Body of pancreas (tissue), 4 donors: ENCODE data around the gene C17orf78. TPM values are rescaled to one million over a fixed set of nuclear protein-coding genes. Genes with fewer than 3 reads are reported as not detected.

Source experiments
- ATAC-seq: fragments of 150-250 bp; one replicate; pipeline ENCODE4 v1.9.1; 2016
- DNase-seq, 4 donors: peaks; one replicate each; pipeline ENCODE4 v3.0.0-alpha.2; 2019
- H3K27ac ChIP-seq, 4 donors: fragments of 200-600 bp; sonication (generic); 1 replicate in 3 of 4; 2 replicates in 1 of 4; pipeline versions ENCODE4 v1.5.1 to v1.6.1; 2016 to 2019; ENCODE audit warnings: mild to moderate bottlenecking in 1 of 4, mixed read lengths in 1 of 4, moderate library complexity in 1 of 4
- H3K27me3 ChIP-seq, 2 donors: fragments of 200-600 bp; sonication (generic); one replicate each; pipeline ENCODE4 v1.6.0; 2016; ENCODE audit warnings: mild to moderate bottlenecking in 1 of 2
- H3K36me3 ChIP-seq, 2 donors: fragments of 200-600 bp; sonication (generic); replicated peaks in 1 of 2; 2 replicates each; pipeline ENCODE4 v1.5.1; 2016; ENCODE audit warnings: low read depth in 2 of 2; ENCODE audit not compliant: insufficient read depth in 1 of 2
- H3K4me1 ChIP-seq: fragments of 200-600 bp; sonication (generic); one replicate; pipeline ENCODE4 v1.6.0; 2016
- H3K4me3 ChIP-seq, 2 donors: fragments of 200-600 bp; sonication (generic); 1 replicate in 1 of 2; 2 replicates in 1 of 2; pipeline ENCODE4 v1.5.1; 2016 to 2019
- H3K9me3 ChIP-seq, 3 donors: fragments of 200-600 bp; sonication (generic); 1 replicate in 2 of 3; 2 replicates in 1 of 3; pipeline ENCODE4 v1.5.1; 2016
- CTCF ChIP-seq, 7 experiments: fragments of 450-650 bp in 4 of 7; fragments of 200-600 bp in 3 of 7; sonication (generic) in 3 of 7; IDR thresholded peaks; one replicate each; pipeline ENCODE4 v1.5.1; 2016 to 2019; ENCODE audit warnings: antibody characterized with exemption in 7 of 7
- POLR2A ChIP-seq, 3 donors: fragments of 450-650 bp; IDR thresholded peaks; one replicate each; pipeline ENCODE4 v1.6.1; 2016; ENCODE audit warnings: antibody characterized with exemption in 3 of 3, mild to moderate bottlenecking in 2 of 3
- WGBS, 2 donors: methylation state at CpG; one replicate each; pipeline ENCODE4 v1.1.5; 2017; 5-methylcytosine and 5-hydroxymethylcytosine counted together
- intact Hi-C: fragments of 100-400 bp; cut with DNase I; formaldehyde crosslinking; loops from one replicate; pipeline ENCODE4 v1.15.1; 2023
- total RNA-seq, 2 donors: library from RNA; depleted of rRNA; stranded (reverse); fragments of >200 nt; gene quantifications; one replicate each; pipeline ENCODE4 v1.1.0, GENCODE V29; 2016

C17orf78 gene
- not detected for total RNA-seq

GRCh38 chr17:37375706-37376105, at the start of gene C17orf78:
Gene C17orf78, plus strand, starts transcription at chr17:37375985. Its CDS starts 108 bp downstream, at chr17:37376093.
- intact Hi-C loops, result no loop called here
- TF ChIP-seq CTCF (IDR thresholded peaks at IDR 0.05) (no peak), POLR2A (IDR thresholded peaks at IDR 0.05) (no peak)
- H3K36me3 ChIP-seq, result no peaks in the 10 kb centered on the region

GRCh38 chr17:37327341-37328090, 48.3 kb upstream of the C17orf78 start:
- H3K9me3 ChIP-seq, result no peaks in the 10 kb centered on the region
- H3K4me1 ChIP-seq, result no peaks in the 10 kb centered on the region
- intact Hi-C loops, result no loop called here
- H3K36me3 ChIP-seq, result peaks cover 0 to 2% of the 10 kb centered on the region in 2 donors
- no peak overlapping the region for H3K27ac ChIP-seq
- H3K27me3 ChIP-seq, result no peaks in the 10 kb centered on the region
- WGBS, 2 donors, result 70 to 79% methylated on average over 5 of the region's 5 CpGs
- TF ChIP-seq POLR2A (IDR thresholded peaks at IDR 0.05) (no peak), CTCF (IDR thresholded peaks at IDR 0.05) (no peak)
- ATAC-seq (no peak), DNase-seq (no peak)
- no peak overlapping the region for H3K4me3 ChIP-seq

More at GRCh38 chr17:37375706-37376105, at the start of gene C17orf78:
- ATAC-seq (no peak), DNase-seq (no peak)
- WGBS, 2 donors, result 70 to 80% methylated on average over 7 of the region's 7 CpGs
- Histone ChIP-seq H3K27ac (no peak within 1 kb of the TSS), H3K27me3 (no peaks in the 10 kb centered on the region), H3K4me1 (no peaks in the 10 kb centered on the region), H3K9me3 (no peaks in the 10 kb centered on the region), H3K4me3 (no peak within 1 kb of the TSS)

DNA sequence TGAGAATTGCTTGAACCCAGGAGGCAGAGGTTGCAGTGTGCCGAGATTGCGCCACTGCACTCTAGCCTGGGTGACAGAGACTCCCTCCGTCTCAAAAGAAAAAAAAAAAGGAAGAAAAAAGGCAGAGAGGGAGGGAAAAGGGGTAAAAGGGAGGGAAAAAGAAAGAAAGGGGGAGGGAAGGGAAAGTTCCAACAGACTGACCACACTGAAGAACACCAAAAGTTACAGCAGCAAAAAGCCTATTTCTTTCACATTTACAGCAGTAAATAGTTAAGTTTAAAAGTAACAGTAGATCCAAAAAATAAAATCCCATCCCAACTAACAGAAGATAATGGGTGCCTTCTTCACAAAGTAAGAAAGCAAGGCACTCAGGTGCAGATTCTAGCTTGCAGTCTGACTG, 36.9 kb upstream of the C17orf78 start:
- intact Hi-C loops, result no loop called here
- DNase-seq, result no peak
- TF ChIP-seq CTCF (IDR thresholded peaks at IDR 0.05) (no peak), POLR2A (IDR thresholded peaks at IDR 0.05) (no peak)
- H3K4me3 ChIP-seq, result no peak overlapping the region
- no peak overlapping the region for H3K27ac ChIP-seq
- H3K27me3 ChIP-seq, result no peaks in the 10 kb centered on the region
- H3K9me3 ChIP-seq, result no peaks in the 10 kb centered on the region
- H3K36me3 ChIP-seq, result no peaks in the 10 kb centered on the region
- 76 to 93% methylated on average over 3 of the region's 3 CpGs for WGBS, 2 donors
- H3K4me1 ChIP-seq, result no peaks in the 10 kb centered on the region
- no peak for ATAC-seq

DNA sequence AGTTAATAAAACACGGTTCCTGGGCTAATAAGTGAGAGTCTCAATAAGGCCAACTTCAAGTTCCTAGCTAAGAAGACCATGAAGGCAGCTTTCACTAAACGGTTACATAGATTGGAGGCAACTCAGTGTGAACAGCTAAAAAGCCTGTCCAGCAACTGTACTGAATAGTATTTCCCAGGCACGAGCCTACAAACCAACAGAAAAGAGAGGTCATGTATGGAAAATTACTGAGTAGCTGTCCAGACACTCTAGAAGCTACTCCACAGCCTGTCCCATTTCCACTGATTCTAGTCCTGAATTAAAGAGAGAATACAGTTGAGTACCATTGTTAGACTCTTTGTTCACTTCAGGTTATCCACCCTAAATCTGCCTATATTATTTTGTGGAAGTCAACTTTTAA, 36.5 kb upstream of the C17orf78 start:
- no peak overlapping the region for H3K4me3 ChIP-seq
- no peaks in the 10 kb centered on the region for H3K27me3 ChIP-seq
- H3K9me3 ChIP-seq, result no peaks in the 10 kb centered on the region
- DNase-seq, result no peak
- TF ChIP-seq CTCF (IDR thresholded peaks at IDR 0.05) (no peak), POLR2A (IDR thresholded peaks at IDR 0.05) (no peak)
- WGBS, 2 donors, result 63 to 74% methylated on average over 3 of the region's 3 CpGs
- H3K36me3 ChIP-seq, result no peaks in the 10 kb centered on the region
- ATAC-seq, result no peak
- intact Hi-C loops, result no loop called here
- no peak overlapping the region for H3K27ac ChIP-seq
- no peaks in the 10 kb centered on the region for H3K4me1 ChIP-seq

GRCh38 chr17:37340804-37341203, 35.0 kb upstream of the C17orf78 start:
- no peak for TF ChIP-seq CTCF (IDR thresholded peaks at IDR 0.05)
- no peak for TF ChIP-seq POLR2A (IDR thresholded peaks at IDR 0.05)
- no peaks in the 10 kb centered on the region for H3K4me1 ChIP-seq
- no peaks in the 10 kb centered on the region for H3K27me3 ChIP-seq
- 64 to 67% methylated on average over 2 of the region's 2 CpGs for WGBS, 2 donors
- H3K36me3 ChIP-seq, result no peaks in the 10 kb centered on the region
- intact Hi-C loops, result no loop called here
- H3K27ac ChIP-seq, result no peak overlapping the region
- ATAC-seq (no peak), DNase-seq (no peak)
- no peaks in the 10 kb centered on the region for H3K9me3 ChIP-seq
- no peak overlapping the region for H3K4me3 ChIP-seq
